Hippocampal formation (tissue), 2 donors: ENCODE results near the gene ZMYM1.
"Not testable (repeated sequence)": the region's sequence is repeated elsewhere in the genome, so short reads cannot be mapped to it uniquely, and the experiment has no call there.

Source experiments
- DNase-seq, 2 donors: peaks; one replicate each; lab custom pipeline; 2025; lab: John Stamatoyannopoulos, UW

The ZMYM1 gene

DNA sequence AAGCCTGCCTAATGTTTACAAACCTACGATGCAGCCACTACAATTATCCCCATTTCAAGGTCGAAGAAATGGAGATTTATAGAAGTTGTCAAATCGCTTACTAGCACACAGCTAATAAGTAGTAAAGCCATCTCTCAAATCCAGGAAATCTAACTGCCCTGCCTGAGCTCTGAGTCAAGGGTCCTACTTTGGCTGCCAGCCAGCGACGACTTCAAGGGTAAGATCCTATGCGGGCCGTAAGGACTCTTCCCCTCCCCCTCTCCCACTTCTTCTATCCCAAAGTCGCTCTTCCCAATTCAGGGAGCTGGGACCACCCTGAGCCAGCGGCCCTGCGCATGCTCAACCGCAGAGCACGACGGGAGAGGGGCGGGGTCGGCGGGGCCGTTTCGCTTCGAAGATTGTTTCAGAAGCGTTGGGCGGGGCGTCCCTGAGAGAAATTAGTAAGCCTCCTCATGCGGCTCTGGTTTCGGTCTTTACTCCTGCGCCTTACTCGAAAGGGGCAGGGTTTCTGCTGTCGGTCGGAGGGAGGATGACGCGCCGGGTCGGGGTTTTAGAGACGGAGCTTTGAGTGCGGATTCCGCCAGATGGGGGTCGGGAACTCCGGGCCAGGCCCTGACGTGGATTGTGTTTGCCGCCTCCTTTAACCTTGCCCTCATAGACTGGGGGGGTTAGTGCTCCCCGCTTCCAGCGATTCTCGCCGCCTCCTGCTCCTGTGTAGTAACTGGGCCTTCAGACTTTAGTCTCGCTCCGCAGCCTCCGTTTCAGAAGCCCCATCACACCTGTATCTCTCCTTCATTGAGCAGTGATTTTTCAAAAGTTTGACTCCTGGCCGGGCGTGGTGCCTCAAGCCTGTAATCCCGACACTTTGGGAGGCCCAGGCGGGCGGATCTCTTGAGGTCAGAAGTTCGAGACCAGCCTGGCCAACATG lies at the start of gene ZMYM1:
Gene ZMYM1, plus strand, starts transcription at position 383 of the 928 bp plus-strand sequence. CDS start 14,603 bp downstream, outside the sequence.
- DNase-seq: peak; percentile 51 to 81

DNA sequence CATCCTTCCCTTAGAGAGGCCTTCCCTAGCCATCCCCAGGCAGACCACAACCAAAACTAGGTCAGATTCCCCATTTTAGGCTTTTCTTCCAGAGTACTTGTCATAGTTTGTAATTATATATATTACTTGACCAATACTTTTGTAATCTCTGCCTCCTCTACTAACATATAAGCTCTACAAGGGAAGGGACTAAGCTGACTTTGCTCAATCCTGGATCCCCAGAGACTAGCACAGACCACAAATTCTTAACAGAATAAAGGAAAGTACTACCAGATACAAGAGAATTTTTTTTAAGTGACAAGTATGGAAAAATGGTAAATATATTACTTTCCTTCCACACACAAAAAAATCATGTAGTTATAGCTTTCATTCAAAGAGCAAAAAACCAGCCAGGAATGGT lies 49.4 kb upstream of the ZMYM1 start:
- no peak for DNase-seq

DNA sequence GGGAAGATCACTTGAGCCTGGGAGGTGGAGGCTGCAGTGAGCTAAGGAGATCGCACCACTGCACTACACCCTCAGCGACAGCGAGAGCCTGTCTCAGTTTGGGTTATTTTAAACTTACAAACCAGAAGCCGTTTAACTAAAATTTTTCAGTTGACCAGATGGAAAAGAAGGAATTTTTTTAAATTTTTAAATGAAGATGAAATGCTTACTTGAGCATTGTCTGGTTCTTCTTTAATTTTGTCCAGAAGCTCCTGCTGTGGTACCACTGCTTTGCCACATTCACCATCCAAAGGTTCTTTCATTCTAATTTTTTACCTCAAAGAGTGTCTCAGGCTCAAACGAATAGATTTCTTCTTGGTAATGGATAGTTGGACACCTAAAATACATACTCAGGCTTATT lies 48.8 kb upstream of the ZMYM1 start:
- DNase-seq: no peak

GRCh38 chr1:35030756-35031446 lies 48.3 kb upstream of the ZMYM1 start:
- DNase-seq: peak; percentile 1 to 4

GRCh38 chr1:35032384-35032739 lies 46.8 kb upstream of the ZMYM1 start:
- DNase-seq: no peak

GRCh38 chr1:35033346-35033745 lies 45.8 kb upstream of the ZMYM1 start:
- no peak for DNase-seq

- no peak for DNase-seq
These were observed 42.6 kb upstream of the ZMYM1 start for GRCh38 chr1:35036621-35037020.

DNA sequence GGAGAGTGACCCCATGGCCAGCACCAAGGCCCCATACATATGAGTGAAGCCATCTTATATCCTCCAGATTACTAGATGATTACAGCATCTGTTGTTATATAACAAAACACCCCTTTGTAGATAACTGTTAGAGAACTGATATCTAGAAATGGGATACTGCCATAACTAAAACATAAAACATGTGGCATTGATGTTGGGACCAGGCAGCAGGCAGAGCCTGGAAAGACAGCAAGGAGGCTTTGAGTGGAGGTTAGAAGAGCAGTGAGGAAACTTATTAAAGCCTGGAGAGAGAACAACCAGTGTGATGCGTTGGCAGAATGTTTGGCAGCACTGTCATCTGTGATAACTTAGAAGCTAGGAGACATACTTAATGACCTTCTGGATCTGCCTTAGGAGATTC lies 42.0 kb upstream of the ZMYM1 start:
- DNase-seq: no peak

DNA sequence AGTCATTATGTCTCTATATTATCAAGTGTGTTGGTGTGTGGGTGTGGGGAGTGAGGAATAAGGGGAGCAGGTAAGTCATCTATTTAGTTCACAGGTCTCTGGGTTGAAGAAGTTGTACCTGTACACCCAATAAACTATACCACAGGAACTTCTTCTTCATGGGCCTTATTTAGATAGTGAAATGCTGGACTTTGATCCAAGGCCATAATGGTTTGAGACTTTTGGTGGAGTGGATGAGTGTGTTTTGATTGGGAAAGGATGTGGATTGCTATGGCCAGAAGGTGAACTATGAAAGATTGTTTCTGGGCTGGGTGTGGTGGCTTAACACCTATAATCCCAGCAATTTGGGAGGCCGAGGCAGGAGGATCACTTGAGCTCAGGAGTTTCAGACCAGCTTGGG lies 40.5 kb upstream of the ZMYM1 start:
- DNase-seq: no peak

DNA sequence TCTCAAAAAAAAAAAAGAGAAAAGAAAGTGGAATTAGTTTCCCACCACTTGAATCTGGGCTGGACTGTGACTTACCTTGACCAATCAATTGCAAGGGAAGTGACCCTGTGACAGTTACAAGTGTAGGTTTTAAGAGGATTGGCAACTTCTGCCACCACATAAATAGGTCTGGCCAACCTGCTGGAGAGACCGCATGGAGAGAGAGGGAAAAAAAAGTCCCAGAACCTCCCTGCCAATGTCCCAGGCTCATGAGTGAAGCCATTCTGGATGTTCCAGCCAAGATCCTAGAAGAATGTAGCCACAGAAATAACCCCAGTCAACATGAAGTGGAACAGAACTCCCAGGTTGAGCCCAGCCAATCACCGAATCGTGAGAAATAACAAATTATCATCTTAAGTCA lies 35.7 kb upstream of the ZMYM1 start:
- DNase-seq: no peak

- DNase-seq: no peak
These were observed 34.8 kb upstream of the ZMYM1 start for GRCh38 chr1:35044431-35044830.

- no peak for DNase-seq
These were observed 32.5 kb upstream of the ZMYM1 start for GRCh38 chr1:35046730-35047129.

- no peak for DNase-seq
These were observed 31.9 kb upstream of the ZMYM1 start for GRCh38 chr1:35047188-35047858.

DNA sequence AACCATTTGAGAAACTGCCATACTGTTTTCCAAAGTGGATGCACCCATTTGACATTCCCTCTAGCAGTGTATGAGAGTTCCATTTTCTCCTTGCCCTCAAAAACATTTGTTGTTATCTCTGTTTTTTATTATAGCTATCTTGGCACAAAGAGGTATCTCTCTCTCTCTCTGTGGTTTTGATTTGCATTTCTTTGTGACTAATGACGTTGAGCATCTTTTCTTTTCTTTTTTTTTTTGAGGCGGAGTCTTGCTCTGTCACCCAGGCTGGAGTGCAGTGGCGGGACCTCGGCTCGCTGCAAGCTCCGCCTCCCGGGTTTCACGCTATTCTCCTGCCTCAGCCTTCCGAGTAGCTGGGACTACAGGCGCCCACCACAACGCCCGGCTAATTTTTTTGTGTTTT lies 30.1 kb upstream of the ZMYM1 start:
- no peak for DNase-seq

GRCh38 chr1:35053433-35053832 lies 25.8 kb upstream of the ZMYM1 start:
- no peak for DNase-seq

GRCh38 chr1:35054282-35054681 lies 24.9 kb upstream of the ZMYM1 start:
- not testable (repeated sequence) for DNase-seq

DNA sequence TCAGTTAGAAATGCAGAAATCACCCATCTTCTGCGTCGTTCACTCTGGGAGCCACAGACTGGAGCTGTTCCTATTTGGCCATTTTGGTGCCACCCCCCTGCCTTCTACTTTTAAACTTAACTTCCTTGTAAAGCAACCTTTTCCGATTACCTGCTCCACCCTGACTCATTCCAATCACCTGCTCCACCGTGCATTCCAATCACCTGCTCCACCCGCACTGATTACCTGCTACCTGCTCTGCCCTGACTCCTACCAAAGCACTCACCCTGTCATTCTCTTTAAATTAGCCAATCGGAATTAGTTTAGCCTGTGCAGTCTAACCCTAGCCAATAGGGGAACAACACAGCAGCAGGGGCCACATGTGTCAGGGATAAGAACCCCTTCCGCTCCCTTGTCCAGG lies 20.9 kb upstream of the ZMYM1 start:
- DNase-seq: not testable (repeated sequence)

GRCh38 chr1:35058988-35059387 lies 20.2 kb upstream of the ZMYM1 start:
- DNase-seq: no peak

GRCh38 chr1:35062518-35063196 lies 16.5 kb upstream of the ZMYM1 start:
- DNase-seq: no peak

DNA sequence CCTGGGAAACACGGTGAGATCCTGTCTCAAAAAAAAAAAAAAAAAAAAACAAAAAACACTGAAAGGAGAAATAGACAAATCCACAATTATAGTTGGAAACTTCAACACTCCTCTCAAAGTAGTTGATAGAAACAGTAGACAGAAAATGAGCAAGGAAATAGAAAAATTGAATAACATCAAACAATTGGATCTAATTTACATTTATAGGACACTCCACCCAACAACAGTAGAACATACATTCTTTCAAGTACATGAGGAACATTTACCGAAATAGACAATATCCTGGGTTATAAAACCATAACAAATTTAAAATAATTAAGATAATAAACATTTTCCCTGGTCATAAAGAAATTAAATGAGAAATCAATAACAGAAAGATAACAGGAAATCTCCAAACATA lies 14.9 kb upstream of the ZMYM1 start:
- DNase-seq: no peak

DNA sequence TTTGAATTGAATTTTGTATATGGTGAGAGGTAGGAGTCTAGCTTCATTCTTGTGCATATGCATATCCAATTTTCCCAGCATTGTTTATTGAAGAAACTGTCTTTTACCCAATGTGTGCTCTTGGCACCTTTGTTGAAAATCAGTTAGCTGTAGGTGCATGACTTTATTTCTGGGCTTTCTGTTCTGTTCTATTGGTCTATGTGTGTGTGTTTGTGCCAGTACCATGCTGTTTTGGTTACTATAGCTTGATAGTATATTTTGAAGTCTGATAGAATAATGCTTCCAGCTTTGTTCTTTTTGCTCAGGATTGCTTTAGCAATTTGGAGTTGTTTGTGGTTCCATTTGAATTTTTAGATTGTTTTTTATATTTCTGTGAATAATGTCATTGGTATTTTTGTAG lies 9.4 kb upstream of the ZMYM1 start:
- DNase-seq: no peak

GRCh38 chr1:35073265-35073811 lies 5.8 kb upstream of the ZMYM1 start:
- no peak for DNase-seq
